GM20000 (cell line): ENCODE results near the gene NEU3.

Source experiments
- DNase-seq: peaks from one replicate; pipeline ENCODE4 v3.0.0; 2012; ENCODE audit warnings: low spot score
- TF ChIP-seq, protein P1 (sequence below): IDR thresholded peaks from 2 replicates; pipeline ENCODE4 v1.5.1; 2012; ENCODE audit warnings: mild to moderate bottlenecking, control low read depth; ENCODE audit errors: extremely low read depth, missing control alignments

Gene NEU3

DNA sequence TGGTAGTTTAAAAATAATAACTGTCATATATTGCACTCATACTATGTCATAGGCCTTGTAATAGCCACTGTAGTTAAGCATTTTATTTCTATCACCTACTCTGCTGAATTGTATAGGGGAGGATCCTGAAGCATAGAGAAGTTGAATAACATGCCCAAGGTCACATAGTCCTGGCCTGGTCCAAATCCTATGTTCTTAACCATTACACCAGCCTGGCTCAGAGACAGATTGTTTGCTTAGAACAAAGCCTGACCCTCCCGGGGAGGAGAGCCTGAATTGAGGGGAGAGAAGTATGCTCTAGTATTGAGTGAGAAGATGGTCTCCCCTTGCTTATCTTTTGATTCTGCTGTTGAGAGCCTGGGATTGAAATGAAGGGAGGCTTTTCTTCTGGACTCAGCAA lies 2.2 kb downstream of the NEU3 start:
- DNase-seq, result no peak
- TF ChIP-seq, protein P1, sequence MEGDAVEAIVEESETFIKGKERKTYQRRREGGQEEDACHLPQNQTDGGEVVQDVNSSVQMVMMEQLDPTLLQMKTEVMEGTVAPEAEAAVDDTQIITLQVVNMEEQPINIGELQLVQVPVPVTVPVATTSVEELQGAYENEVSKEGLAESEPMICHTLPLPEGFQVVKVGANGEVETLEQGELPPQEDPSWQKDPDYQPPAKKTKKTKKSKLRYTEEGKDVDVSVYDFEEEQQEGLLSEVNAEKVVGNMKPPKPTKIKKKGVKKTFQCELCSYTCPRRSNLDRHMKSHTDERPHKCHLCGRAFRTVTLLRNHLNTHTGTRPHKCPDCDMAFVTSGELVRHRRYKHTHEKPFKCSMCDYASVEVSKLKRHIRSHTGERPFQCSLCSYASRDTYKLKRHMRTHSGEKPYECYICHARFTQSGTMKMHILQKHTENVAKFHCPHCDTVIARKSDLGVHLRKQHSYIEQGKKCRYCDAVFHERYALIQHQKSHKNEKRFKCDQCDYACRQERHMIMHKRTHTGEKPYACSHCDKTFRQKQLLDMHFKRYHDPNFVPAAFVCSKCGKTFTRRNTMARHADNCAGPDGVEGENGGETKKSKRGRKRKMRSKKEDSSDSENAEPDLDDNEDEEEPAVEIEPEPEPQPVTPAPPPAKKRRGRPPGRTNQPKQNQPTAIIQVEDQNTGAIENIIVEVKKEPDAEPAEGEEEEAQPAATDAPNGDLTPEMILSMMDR, result no peak

- TF ChIP-seq, protein P1, result no peak
- peak; percentile 60 for DNase-seq
These were observed 4.1 kb downstream of the NEU3 start for GRCh38 chr11:74992852-74993251.

- DNase-seq, result no peak
- TF ChIP-seq, protein P1, result no peak
These were observed 12.2 kb downstream of the NEU3 start for GRCh38 chr11:75000975-75001354.

GRCh38 chr11:75001686-75002085 lies 13.0 kb downstream of the NEU3 start:
- TF ChIP-seq, protein P1, result no peak
- DNase-seq, result no peak

DNA sequence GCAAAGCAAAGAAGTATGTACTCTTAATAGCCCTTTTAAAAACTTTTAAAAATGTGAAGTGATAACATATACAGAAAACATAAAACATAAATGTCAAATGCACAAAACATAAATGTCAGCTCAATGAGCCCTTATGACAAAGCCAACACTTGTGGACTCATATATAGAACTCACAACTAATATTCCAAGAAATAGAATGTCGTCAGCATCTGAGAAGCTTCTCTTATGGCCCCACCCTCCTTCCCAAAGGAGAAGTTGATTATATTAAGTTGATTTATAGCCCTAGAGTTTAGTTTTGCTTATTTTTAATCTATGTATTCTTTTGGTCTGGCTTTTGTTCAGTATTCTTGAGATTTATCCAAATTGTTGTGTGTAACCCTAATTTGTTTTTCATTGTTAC lies 13.8 kb downstream of the NEU3 start:
- TF ChIP-seq, protein P1, result no peak
- DNase-seq, result no peak

DNA sequence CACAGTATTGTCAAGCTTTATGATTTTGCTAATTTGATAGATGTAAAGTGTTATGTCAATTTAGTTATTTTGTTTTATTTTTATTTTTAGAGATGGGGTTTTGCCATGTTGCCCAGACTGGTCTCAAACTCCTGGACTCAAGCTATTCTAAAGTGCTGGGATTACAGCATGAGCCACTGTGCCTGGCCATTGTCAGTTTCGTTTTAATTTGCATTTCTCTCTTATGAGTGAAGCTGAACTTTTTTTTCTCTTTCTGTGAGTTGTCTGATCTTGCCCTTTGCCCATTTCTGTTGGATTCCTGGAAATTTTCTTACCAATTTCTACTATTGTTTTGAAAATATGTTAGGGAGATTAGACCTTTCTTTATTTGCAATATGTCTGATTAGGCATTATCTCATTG lies 15.5 kb downstream of the NEU3 start:
- no peak for DNase-seq
- TF ChIP-seq, protein P1, result no peak

DNA sequence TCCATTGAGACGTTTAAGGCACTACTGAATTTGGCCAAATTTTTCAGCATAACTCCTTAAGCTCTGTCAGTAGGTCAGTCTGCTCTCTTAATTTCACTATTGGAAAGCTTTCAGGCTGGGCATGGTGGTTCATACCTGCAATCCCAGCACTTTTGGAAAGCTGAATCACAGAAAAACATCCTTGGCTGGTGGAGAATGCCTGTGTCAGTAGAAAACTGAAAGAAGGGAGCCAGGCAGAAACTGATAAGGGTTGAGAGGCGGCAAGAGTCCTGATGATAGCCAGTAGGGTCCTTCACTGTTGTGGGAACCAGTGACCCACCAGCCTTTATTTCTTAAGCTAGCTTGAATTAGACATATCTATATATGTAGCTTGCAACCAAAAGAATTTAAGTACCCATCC lies 22.6 kb downstream of the NEU3 start:
- TF ChIP-seq, protein P1, result no peak
- no peak for DNase-seq

- no peak for DNase-seq
- TF ChIP-seq, protein P1, result no peak
These were observed 23.1 kb downstream of the NEU3 start for GRCh38 chr11:75011872-75012271.
